IPS-18a (cell line): ENCODE results near the gene NWD2.
"Not testable (repeated sequence)": the region's sequence is repeated elsewhere in the genome, so short reads cannot be mapped to it uniquely, and the experiment has no call there.

Experiments used
- H3K27ac ChIP-seq: one replicate; pipeline ENCODE4 v1.5.1; 2013; ENCODE audit warnings: low read length
- H3K27me3 ChIP-seq: one replicate; pipeline ENCODE4 v1.6.1; 2013; ENCODE audit warnings: mild to moderate bottlenecking, low read length; ENCODE audit not compliant: control insufficient read depth, insufficient read depth
- H3K36me3 ChIP-seq: one replicate; pipeline ENCODE4 v1.6.1; 2013; ENCODE audit warnings: low read depth, low read length; ENCODE audit not compliant: control insufficient read depth
- H3K4me1 ChIP-seq: one replicate; pipeline ENCODE4 v1.6.1; 2013; ENCODE audit warnings: low read depth, low read length; ENCODE audit not compliant: control insufficient read depth
- H3K4me3 ChIP-seq: one replicate; pipeline ENCODE4 v1.5.1; 2013; ENCODE audit warnings: low read length
- H3K9ac ChIP-seq: one replicate; pipeline ENCODE4 v1.6.1; 2013; ENCODE audit warnings: mild to moderate bottlenecking, low read length, moderate library complexity
- H3K9me3 ChIP-seq: one replicate; pipeline ENCODE4 v1.6.1; 2013; ENCODE audit warnings: low read depth, low read length; ENCODE audit not compliant: control insufficient read depth

Gene NWD2

DNA sequence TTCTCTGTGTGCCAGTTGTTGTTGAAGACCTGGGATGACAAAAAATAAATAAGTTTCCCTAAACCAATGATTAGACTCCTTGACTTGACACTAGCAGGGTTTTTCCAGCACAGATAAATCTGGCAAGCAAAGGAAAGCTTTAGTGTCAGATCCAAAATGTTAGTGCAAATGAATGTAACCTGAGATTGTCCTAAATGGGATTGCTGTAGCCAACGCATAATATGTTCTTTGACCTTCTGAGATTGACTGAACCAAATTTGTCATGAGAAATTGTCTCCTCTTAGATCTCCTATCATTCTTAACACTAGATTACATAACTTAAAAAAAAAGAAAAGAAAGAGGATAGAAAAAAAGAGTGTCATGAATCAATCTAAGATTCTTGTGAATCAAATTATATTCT is 245.2 kb downstream of the NWD2 start:
- Histone ChIP-seq H3K4me1 (no peaks in the 10 kb centered on the region), H3K9me3 (no peaks in the 10 kb centered on the region), H3K27me3 (no peaks in the 10 kb centered on the region), H3K4me3 (no peak overlapping the region), H3K36me3 (no peaks in the 10 kb centered on the region), H3K27ac (no peak overlapping the region), H3K9ac (no peak overlapping the region)

DNA sequence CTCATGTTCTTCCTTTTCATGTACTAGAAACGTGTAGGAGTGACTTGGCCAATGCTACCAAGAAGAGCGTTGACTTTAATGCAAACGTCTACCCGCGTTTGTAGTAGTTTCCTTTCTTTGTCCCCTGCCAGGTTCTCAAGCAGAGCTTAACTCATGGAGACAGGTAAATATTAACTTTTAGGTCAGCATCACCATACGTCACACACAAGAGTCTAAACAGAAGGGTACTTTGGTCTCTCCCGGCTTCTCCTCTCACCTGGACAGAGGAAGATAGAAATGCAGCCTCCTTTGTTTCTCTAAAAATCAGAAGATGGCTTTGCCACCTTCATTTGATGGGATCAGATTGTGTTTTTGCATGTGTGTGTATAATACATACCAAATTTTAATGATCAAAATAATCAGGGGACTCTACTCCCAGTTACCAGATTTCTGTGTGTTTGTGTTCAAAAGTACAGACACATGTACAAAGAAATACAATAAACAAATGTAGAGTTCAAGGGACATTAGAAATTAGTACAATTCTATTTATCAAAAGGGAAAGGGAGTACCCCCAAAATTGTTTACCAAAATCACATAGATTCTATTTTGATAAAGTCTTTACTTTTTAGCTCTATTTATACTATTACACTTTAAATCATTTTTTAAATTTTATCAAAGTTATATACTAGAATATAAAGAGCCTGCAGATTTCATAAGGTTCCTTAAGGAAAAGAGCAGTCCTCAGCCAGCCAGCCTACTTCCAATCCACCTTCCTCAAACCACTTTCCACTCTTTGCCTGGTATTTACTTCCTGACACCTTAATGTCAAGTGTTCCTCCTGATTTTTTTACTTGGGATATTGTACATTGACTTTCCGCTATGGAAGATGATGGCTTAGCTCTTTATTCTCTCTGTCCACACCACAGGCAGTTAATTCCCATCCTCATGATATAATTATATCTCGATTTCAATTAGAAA is 246.1 kb downstream of the NWD2 start:
- H3K9ac ChIP-seq, result no peak overlapping the region
- H3K4me3 ChIP-seq, result no peak overlapping the region
- no peaks in the 10 kb centered on the region for H3K4me1 ChIP-seq
- H3K36me3 ChIP-seq, result no peaks in the 10 kb centered on the region
- H3K27ac ChIP-seq, result no peak overlapping the region
- H3K27me3 ChIP-seq, result no peaks in the 10 kb centered on the region
- no peaks in the 10 kb centered on the region for H3K9me3 ChIP-seq

DNA sequence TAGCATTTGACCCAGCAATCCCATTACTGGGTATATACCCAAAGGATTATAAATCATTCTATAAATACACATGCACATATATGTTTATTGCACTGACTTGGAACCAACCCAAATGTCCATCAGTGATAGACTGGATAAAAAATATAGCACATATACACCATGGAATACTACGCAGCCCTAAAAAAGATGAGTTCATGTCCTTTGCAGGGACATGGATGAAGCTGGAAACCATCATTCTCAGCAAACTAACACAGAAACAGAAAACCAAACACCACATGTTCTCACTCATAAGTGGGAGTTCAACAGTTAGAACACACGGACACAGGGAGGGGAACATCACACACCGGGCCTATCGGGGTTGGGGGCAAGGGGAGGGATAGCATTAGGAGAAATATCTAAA is 250.8 kb downstream of the NWD2 start:
- H3K27ac ChIP-seq, H3K36me3 ChIP-seq, H3K9ac ChIP-seq, H3K27me3 ChIP-seq, H3K9me3 ChIP-seq, H3K4me3 ChIP-seq, H3K4me1 ChIP-seq: not testable (repeated sequence)
